Spleen (tissue), 11 donors: ENCODE data around the gene ADGRA1. TPM values are rescaled to one million over a fixed set of nuclear protein-coding genes. Genes with fewer than 3 reads are reported as not detected.

Experiments
- DNase-seq: peaks from one replicate; pipeline ENCODE4 v3.0.0-alpha.2; 2020
- H3K27ac ChIP-seq, 8 donors: fragments of 200-600 bp; sonication (generic) in 7 of 8; 1 replicate in 4 of 8; 2 replicates in 4 of 8; pipeline versions ENCODE4 v1.5.0 to v1.8.0; 2016 to 2021; ENCODE audit warnings: inconsistent platforms in 4 of 8, mild to moderate bottlenecking in 4 of 8, moderate library complexity in 1 of 8
- H3K27me3 ChIP-seq, 7 donors: fragments of 200-600 bp; sonication (generic) in 6 of 7; replicated peaks in 1 of 7; 1 replicate in 4 of 7; 2 replicates in 3 of 7; pipeline versions ENCODE4 v1.5.0 to v1.8.0; 2016 to 2021; ENCODE audit warnings: inconsistent platforms in 3 of 7, mild to moderate bottlenecking in 1 of 7
- H3K36me3 ChIP-seq, 6 donors: fragments of 200-600 bp; sonication (generic) in 5 of 6; 1 replicate in 4 of 6; 2 replicates in 2 of 6; pipeline versions ENCODE4 v1.5.0 to v1.8.0; 2016 to 2021; ENCODE audit warnings: inconsistent platforms in 2 of 6
- H3K4me1 ChIP-seq, 6 donors: fragments of 200-600 bp; sonication (generic) in 5 of 6; 1 replicate in 3 of 6; 2 replicates in 3 of 6; pipeline versions ENCODE4 v1.5.0 to v1.8.0; 2016 to 2021; ENCODE audit warnings: inconsistent platforms in 3 of 6
- H3K4me3 ChIP-seq, 8 donors: fragments of 200-600 bp; sonication (generic) in 7 of 8; 1 replicate in 4 of 8; 2 replicates in 4 of 8; pipeline versions ENCODE4 v1.5.0 to v1.8.0; 2016 to 2021; ENCODE audit warnings: inconsistent platforms in 4 of 8, mild to moderate bottlenecking in 4 of 8, moderate library complexity in 2 of 8
- H3K9me3 ChIP-seq, 8 donors: fragments of 200-600 bp; sonication (generic) in 7 of 8; 1 replicate in 4 of 8; 2 replicates in 4 of 8; pipeline versions ENCODE4 v1.5.0 to v1.8.0; 2016 to 2021; ENCODE audit warnings: inconsistent platforms in 4 of 8
- POLR2A ChIP-seq, 3 donors: fragments of 450-650 bp; IDR thresholded peaks; one replicate each; pipeline ENCODE4 v1.5.1; 2017; ENCODE audit warnings: antibody characterized with exemption in 3 of 3, mild to moderate bottlenecking in 1 of 3
- POLR2AphosphoS5 ChIP-seq, 3 donors: sonication (generic); formaldehyde crosslinking; IDR thresholded peaks; one replicate each; pipeline ENCODE4 v1.5.1; 2017; ENCODE audit warnings: antibody characterized with exemption in 3 of 3
- WGBS, 5 donors: extraction: QIAGEN DNeasy Blood & Tissue Kit in 3 of 5; methylation state at CpG; one replicate each; pipeline versions ENCODE4 v1.1.5 to v1.1.7; 2013 to 2018; 5-methylcytosine and 5-hydroxymethylcytosine counted together
- intact Hi-C: fragments of 100-400 bp; cut with DNase I; formaldehyde crosslinking; loops from one replicate; pipeline ENCODE4 v1.15.0; 2023; ENCODE audit warnings: low total_unique reads
- polyA plus RNA-seq, 3 donors: library from polyadenylated mRNA; stranded (reverse); fragments of 200-250 nt; gene quantifications; one replicate each; pipeline ENCODE4 v1.2.1, GENCODE V29; 2013
- total RNA-seq, 7 donors: library from RNA; depleted of rRNA in 3 of 7; stranded (reverse); fragments of >200 nt in 3 of 7; fragmentation: NEBNext Ultra II Directional in 4 of 7; extraction: Animal tissue kit (Norgen Biotek cat#: 25700) in 4 of 7; gene quantifications; one replicate each; pipeline versions ENCODE4 v1.1.0 to v1.2.1, GENCODE V29; 2016 to 2021
- TF ChIP-seq, protein P1 (sequence below), 11 experiments: fragments of 200-600 bp in 7 of 11; fragments of 450-650 bp in 4 of 11; sonication (generic) in 4 of 11; IDR thresholded peaks in 8 of 11; conservative IDR thresholded peaks in 3 of 11; 1 replicate in 7 of 11; 2 replicates in 4 of 11; pipeline versions ENCODE4 v1.4.0 to v1.8.0; 2016 to 2021; ENCODE audit warnings: antibody characterized with exemption in 11 of 11, inconsistent platforms in 4 of 11, mild to moderate bottlenecking in 1 of 11
- donor health status: healthy with polysubstance abuse.
- donor health status: DM: no; HTN: no; CAD: no; lungs with moderate emphysema.
- donor health status: DM: no; HTN: no; CAD: no.
- donor health status: Bipolar disorder and iron deficiency.
- donor health status: healthy.
- donor health status: DM: no; HTN: no; CAD: no.
- donor health status: DM: yes; HTN: yes; CAD: no.

ADGRA1 gene
- total and polyA plus RNA-seq, 10 donors, result 0.02 to 0.34 (median 0.19) TPM; not detected in 6

DNA sequence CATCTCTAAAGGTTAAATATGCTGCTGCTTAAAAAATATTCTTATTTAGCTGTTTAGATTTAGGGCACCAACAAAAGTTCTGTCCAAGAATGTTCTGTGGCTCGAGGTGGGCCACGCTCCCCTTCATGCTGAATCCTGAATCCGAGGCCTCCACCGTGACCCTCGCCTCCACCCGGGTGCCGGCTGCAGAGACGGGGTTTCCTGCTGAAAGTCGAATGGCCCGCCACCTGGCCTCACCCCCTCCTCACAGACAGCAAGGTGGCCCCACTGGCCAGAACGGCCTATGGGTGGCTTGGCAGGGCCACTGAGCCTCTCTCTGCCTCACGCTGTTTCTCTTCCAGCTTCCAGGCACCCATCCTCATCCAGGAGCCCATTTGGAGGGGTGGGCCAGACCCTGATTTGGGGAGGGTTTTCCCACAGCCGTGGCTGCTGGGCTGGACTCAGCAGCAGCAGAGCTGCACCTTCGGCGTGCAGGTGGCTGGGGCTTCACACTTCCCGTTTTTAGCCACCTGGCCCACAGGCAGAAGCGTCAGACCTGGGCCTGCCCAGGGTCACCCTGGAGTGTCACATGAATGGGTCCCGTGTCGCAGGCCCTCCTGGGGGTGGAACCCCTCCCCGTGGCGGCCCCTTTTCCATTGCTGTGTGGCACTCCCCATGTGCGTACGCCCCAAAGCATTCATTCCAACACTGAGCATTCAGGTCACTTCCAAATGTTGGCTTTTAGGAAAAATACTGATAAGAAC lies 26.3 kb upstream of the ADGRA1 start:
- DNase-seq, result no peak
- intact Hi-C loops, result no loop called here
- Histone ChIP-seq H3K4me1 (peaks cover 0 to 10% (median 0%) of the 10 kb centered on the region in 6 donors), H3K27me3 (peaks cover 0 to 44% (median 3%) of the 10 kb centered on the region in 7 donors), H3K9me3 (no peaks in the 10 kb centered on the region), H3K36me3 (no peaks in the 10 kb centered on the region), H3K27ac (no peak overlapping the region), H3K4me3 (no peak overlapping the region)
- no peak for TF ChIP-seq POLR2AphosphoS5 (IDR thresholded peaks at IDR 0.05)
- TF ChIP-seq, protein P1, sequence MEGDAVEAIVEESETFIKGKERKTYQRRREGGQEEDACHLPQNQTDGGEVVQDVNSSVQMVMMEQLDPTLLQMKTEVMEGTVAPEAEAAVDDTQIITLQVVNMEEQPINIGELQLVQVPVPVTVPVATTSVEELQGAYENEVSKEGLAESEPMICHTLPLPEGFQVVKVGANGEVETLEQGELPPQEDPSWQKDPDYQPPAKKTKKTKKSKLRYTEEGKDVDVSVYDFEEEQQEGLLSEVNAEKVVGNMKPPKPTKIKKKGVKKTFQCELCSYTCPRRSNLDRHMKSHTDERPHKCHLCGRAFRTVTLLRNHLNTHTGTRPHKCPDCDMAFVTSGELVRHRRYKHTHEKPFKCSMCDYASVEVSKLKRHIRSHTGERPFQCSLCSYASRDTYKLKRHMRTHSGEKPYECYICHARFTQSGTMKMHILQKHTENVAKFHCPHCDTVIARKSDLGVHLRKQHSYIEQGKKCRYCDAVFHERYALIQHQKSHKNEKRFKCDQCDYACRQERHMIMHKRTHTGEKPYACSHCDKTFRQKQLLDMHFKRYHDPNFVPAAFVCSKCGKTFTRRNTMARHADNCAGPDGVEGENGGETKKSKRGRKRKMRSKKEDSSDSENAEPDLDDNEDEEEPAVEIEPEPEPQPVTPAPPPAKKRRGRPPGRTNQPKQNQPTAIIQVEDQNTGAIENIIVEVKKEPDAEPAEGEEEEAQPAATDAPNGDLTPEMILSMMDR (IDR thresholded peaks at IDR 0.05 in 8 of 11, conservative IDR thresholded peaks at IDR 0.05 in 3 of 11), result no peak
- TF ChIP-seq POLR2A (IDR thresholded peaks at IDR 0.05), result no peak
- 74 to 85% (median 80%) methylated on average over 18 to 23 of the region's 23 CpGs for WGBS, 5 donors

DNA sequence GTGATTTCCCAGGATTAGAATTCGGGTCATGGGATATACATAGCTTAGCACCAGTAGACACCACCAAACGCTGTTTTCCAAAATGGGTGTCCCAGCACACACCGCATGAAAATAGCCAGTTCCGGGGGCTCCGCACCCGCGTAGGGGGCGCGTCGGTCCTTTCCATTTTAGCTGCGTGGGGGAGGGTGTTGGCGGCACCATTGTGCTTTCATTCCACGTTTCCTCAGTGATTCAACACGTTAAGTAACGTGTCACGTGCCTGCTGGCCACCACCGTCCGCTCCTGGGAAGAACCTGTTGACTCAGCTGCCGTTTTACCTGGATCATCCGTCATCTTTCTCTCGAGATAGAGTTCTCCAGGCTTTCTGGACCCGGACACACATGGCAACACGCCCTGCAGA lies 25.6 kb upstream of the ADGRA1 start:
- TF ChIP-seq POLR2AphosphoS5 (IDR thresholded peaks at IDR 0.05) (no peak), POLR2A (IDR thresholded peaks at IDR 0.05) (no peak)
- TF ChIP-seq, protein P1 (IDR thresholded peaks at IDR 0.05 in 8 of 11, conservative IDR thresholded peaks at IDR 0.05 in 3 of 11), result no peak
- intact Hi-C loops, result no loop called here
- DNase-seq, result no peak
- Histone ChIP-seq H3K27me3 (peaks cover 0 to 38% (median 3%) of the 10 kb centered on the region in 7 donors), H3K9me3 (no peaks in the 10 kb centered on the region), H3K36me3 (no peaks in the 10 kb centered on the region), H3K4me1 (peaks cover 0 to 10% (median 0%) of the 10 kb centered on the region in 6 donors), H3K27ac (no peak overlapping the region), H3K4me3 (no peak overlapping the region)
- 90 to 93% (median 92%) methylated on average over 23 of the region's 23 CpGs for WGBS, 5 donors

DNA sequence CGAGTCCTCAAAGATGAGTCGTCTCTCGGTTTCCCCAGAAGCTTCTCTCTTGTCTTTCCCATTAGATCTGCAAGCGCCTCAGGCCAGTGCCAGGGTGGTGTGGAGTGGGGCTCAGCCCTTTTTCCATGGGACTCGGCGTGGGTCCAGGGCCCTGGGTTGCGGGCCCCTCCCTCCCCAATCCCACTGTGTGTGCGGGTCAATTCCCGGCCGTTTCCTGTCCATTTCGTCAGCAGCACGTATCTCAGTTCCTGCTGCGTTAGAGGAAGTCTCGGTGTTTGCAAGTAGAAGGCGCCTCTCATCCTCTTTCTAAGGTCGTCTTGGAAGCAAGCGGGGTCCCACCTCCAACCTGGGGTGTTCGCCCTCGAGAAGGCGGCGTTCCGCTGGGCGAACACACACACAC lies 25.1 kb upstream of the ADGRA1 start:
- WGBS, 5 donors, result 39 to 45% (median 44%) methylated on average over 21 to 23 of the region's 23 CpGs

More for the DNA sequence above, 25.1 kb upstream of the ADGRA1 start:
- Histone ChIP-seq H3K27me3 (peaks cover 0 to 33% (median 0%) of the 10 kb centered on the region in 7 donors), H3K4me1 (peaks cover 0 to 10% (median 0%) of the 10 kb centered on the region in 6 donors), H3K27ac (no peak overlapping the region), H3K36me3 (no peaks in the 10 kb centered on the region), H3K9me3 (no peaks in the 10 kb centered on the region), H3K4me3 (no peak overlapping the region)
- no peak for DNase-seq
- TF ChIP-seq POLR2AphosphoS5 (IDR thresholded peaks at IDR 0.05) (no peak), POLR2A (IDR thresholded peaks at IDR 0.05) (no peak)
- TF ChIP-seq, protein P1 (IDR thresholded peaks at IDR 0.05 in 8 of 11, conservative IDR thresholded peaks at IDR 0.05 in 3 of 11), result no peak
- intact Hi-C loops, result no loop called here
